HG02763 (cell line): ENCODE data around the gene LGR5.

Source experiments
- ATAC-seq: cut with Tn5 transposase; IDR thresholded peaks from one replicate; pipeline ENCODE4 v1.9.1; 2021; ENCODE audit warnings: mild to moderate bottlenecking, moderate library complexity; ENCODE audit not compliant: unreplicated experiment

The LGR5 gene, protein sequence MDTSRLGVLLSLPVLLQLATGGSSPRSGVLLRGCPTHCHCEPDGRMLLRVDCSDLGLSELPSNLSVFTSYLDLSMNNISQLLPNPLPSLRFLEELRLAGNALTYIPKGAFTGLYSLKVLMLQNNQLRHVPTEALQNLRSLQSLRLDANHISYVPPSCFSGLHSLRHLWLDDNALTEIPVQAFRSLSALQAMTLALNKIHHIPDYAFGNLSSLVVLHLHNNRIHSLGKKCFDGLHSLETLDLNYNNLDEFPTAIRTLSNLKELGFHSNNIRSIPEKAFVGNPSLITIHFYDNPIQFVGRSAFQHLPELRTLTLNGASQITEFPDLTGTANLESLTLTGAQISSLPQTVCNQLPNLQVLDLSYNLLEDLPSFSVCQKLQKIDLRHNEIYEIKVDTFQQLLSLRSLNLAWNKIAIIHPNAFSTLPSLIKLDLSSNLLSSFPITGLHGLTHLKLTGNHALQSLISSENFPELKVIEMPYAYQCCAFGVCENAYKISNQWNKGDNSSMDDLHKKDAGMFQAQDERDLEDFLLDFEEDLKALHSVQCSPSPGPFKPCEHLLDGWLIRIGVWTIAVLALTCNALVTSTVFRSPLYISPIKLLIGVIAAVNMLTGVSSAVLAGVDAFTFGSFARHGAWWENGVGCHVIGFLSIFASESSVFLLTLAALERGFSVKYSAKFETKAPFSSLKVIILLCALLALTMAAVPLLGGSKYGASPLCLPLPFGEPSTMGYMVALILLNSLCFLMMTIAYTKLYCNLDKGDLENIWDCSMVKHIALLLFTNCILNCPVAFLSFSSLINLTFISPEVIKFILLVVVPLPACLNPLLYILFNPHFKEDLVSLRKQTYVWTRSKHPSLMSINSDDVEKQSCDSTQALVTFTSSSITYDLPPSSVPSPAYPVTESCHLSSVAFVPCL

DNA sequence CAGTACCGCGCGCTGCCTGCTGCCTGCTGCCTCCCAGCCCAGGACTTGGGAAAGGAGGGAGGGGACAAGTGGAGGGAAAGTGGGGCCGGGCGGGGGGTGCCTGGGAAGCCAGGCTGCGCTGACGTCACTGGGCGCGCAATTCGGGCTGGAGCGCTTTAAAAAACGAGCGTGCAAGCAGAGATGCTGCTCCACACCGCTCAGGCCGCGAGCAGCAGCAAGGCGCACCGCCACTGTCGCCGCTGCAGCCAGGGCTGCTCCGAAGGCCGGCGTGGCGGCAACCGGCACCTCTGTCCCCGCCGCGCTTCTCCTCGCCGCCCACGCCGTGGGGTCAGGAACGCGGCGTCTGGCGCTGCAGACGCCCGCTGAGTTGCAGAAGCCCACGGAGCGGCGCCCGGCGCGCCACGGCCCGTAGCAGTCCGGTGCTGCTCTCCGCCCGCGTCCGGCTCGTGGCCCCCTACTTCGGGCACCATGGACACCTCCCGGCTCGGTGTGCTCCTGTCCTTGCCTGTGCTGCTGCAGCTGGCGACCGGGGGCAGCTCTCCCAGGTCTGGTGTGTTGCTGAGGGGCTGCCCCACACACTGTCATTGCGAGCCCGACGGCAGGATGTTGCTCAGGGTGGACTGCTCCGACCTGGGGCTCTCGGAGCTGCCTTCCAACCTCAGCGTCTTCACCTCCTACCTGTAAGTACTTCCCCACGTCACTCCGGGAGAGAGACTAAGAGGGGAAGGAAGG, at the start of gene LGR5:
Gene LGR5, plus strand, starts transcription at position 186 of the 732 bp plus-strand sequence. Its CDS starts 283 bp downstream, at position 469.
- no peak for ATAC-seq

DNA sequence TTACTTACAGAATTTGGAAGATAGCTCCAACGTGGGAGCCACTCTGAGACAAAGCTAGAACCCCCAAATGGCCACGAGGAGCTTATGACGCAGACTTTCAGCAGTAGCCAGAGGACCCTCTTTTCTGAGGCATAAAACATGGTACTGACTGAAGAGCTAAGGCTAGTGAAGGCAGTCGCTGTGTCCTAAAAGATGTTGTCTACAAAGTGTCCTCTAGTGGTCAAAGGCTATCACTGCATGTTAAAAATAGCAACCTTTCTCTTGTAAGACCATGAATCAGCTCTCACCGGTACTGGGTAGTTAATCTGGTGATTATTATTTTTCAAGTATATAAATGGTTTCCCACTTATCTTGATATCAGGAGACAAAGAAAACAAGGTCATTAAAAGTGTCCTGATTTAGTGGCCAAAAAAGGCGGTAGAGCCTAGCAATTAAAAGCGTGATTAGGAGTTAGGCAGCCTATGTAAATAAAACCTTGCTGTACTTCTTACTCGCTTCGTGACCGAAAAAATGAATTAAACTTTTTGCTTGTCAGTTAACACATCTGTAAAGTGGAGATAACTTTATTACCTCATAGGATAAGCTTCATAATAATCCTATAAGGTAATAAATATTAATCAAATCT, 47.0 kb upstream of the LGR5 start:
- ATAC-seq = peak; percentile 96

DNA sequence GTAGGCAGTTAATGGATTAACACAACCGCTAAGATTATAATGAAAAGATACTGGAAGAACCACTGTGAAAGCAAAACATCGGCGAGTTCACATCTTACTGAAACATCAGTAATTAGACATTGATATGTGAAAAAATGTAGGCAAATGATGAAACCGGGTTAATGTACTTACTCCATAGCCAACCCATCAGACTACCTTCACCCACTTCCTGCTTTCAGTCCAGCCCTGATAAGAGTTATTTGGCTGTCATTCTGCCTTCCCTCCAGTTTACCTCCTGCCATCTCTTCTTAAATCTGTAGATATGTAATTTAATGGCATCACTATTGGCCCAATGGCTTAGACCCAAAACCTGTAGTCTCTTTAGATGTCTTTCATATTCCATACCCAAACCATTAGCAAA, 46.0 kb upstream of the LGR5 start:
- ATAC-seq = no peak

DNA sequence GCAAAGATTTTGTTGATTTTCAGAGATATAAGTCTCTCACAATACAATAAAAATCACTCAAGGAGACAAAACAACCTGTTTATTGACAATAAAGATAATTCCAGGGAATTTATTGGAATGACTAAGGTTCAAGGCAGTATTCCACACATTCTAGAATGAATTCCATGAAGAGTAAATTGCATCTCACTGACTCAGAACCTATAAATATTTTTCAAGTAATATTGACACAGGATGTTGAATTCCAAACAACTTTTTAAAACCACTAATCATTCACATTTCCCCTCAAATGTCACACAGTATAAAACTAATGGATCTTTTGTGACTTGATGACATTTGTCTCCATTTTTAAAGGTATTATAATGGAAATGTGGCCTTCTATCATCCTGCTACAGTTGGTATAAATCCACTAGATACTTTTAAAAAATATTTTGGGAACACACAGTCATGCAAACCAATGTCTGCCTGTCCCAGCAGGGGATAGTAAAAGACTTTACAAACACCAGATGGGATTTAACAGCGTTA, 42.1 kb upstream of the LGR5 start:
- no peak for ATAC-seq

DNA sequence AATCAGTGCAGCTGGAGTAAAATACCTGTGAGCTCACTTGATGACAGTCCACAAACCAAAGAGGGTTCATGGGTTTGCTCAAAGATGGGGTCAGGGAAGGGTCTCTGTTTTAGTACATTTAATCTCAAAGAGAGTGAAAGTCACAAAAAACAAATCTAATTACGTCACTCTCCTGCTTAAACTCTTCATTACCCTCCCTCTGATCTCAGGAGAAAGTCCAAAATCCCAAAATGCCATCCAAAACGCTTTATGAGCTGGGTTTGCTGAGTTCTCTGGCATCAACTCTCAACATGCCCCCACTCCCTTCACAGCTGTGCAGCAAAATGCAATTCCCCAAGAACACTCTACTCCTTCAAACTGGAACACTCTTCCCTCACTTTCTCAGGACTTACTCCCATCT, 40.4 kb upstream of the LGR5 start:
- no peak for ATAC-seq

DNA sequence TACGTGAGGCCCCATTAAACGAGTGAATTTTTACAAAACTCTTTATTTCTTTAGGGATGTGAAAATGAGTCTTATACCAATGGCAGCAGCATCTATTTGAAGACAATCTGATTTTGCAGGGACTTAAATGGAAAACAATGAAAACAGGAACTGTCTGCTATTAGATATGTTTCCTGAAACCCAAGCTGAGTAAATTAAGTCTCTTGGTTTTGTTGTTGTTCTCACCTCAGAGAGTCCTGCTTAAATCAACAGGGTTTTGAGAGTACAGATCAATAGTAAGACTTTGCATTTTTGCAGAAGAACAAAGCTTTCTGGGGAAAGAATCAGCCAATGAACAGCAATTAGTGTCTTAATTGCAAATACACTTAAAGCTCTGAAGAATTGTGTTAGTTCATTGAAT, 39.1 kb upstream of the LGR5 start:
- no peak for ATAC-seq

DNA sequence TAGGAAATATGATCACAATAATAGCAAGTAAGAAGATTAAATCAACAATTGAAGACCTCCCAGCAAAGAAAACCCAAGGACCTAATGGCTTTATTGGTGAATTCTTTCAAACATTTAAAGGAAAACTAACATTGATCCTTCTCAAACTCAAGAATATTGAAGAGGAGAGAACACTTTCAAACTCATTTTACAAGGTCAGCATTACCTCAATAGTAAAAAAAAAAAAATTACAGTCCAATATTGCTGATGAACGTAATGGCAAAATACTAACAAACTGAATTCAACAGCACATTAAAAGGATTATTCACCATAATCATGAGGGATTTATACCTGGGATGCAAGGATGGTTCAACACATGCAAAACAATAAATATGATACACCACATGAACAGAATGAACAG, 33.7 kb upstream of the LGR5 start:
- no peak for ATAC-seq

DNA sequence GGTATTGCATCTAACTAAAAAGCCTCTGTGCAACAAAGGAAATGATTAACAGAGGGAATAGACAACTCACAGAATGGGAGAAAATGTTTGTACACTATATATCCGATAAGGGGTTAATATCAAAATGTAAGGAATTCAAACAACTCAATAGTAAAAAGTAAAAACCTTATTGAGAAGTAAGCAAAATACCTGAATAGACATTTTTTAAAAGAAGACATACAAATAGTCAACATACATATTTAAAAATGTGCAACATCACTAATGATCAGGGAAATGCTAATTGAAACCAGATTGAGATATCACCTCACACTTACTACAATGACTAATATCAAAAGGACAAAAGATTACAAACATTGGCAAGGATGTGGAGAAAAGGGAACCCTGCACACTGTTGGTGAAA, 31.9 kb upstream of the LGR5 start:
- no peak for ATAC-seq

DNA sequence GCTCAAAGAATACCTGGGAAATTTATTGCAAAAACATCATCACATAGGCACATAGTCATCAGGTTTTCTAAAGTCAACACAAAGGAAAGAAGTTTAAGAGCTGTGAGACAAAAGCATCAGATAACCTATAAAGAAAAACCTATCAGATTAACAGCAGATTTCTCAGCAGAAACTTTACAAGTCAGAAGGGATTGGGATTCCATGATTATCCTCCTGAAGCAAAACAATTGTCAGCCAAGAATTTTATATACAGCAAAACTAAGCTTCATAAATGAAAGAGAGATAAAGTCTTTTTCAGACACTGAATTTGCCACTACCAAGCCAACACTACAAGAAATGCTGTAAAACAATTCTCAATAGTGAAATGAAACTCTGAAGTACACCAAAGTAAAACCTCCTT, 28.8 kb upstream of the LGR5 start:
- no peak for ATAC-seq

DNA sequence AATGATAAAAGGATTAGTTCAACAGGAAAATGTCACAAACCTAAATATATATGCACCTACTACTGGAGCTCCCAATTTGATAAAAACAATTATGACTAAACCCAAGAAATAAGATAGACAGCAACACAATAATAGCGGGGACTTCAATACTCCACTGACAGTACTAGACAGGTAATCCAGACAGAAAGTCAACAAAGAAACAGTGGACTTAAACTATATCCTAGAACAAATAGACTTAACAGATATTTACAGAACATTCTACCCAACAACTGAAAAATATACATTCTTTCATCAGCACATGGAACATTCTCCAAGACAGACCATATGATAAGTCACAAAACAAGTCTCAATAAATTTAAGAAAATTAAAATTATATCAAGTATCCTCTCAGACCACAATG, 28.0 kb upstream of the LGR5 start:
- ATAC-seq = no peak

DNA sequence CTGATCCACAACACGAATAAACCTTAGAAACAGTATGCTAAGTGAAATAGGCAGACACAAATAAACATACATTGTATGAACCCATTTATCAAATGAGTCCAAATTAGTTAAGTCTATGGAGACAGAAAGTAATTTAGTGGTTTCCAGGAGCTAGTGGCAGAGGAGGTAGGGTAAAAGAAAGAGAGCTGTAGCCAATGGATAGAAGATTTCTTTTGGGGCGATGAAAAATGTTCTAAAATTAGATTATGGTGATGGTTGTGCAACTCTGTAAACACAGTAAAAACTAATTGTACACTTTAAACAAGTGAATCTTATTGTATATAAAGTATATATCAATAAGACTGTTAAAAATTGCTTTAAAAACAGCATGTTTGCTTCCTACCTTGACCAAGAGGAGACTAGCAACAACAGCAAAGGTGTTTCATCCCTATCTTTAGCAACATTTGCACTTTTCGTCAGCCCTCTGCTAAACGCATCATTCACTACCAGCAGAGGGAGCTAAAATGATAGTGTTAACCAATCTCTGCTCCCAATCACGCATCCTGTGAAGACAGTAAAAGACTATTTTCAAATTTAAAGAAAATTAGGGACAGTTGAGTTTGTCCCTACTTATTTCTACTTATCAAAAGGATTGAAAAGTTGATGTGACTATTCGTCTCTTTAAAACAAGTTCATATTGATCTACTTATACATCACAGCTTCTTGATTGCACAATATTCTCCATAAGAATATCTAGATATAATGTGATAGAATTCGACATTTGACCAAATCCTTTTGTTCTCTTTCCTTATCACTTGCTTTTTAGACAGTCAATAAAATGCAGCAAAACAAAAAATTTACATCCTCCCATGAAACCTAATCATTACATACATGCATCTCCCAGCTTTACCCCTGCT, 24.0 kb upstream of the LGR5 start:
- ATAC-seq = peak; percentile 75

DNA sequence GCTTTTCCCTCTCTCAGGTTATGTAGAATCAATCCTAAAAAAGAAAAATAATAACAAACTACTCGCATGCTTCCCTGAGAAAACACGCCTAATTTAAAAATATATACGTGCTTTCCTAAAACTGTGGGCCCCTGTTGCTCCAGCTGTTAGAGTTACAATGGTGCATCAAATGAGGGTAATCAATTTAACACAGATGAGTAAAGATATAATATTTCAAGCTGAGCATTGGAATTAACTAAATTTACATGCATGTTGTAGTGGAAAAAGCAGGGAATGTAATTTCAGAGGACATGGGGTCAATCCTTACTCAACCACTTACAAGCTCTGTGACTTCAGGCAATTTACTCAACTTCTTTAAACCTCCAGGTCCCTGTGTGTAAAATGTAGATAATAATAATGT, 22.4 kb upstream of the LGR5 start:
- ATAC-seq = no peak

DNA sequence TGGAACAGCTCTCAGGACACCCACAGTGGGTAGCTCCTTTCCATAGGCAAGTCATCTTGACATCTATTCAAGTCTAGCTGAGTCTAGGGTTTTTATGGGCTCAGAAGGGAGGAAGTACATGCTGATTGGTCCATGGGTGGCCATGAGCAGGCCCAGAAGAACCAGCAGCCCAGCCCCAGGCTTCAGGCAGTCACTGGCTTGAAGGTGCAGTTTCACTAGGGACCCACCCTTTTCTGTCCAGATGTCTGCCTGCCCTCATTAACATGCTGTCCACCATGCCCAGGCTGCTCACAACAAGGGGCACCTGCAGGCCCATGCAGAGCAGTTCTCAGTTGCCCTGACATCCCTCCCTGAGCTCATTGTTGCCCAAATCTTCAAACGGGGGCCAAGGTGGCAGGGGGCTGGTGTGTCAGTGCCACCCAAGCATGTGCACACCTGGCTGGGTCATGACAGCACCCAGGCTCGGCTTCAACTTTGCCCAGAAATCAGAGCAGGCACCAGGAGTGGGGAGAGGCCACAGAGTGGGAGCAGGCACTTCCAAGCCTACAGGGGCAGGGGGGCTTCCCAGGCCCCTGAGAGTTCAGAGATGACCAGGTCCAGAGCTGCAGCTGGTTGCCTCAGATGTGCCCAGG, 18.7 kb upstream of the LGR5 start:
- no peak for ATAC-seq

DNA sequence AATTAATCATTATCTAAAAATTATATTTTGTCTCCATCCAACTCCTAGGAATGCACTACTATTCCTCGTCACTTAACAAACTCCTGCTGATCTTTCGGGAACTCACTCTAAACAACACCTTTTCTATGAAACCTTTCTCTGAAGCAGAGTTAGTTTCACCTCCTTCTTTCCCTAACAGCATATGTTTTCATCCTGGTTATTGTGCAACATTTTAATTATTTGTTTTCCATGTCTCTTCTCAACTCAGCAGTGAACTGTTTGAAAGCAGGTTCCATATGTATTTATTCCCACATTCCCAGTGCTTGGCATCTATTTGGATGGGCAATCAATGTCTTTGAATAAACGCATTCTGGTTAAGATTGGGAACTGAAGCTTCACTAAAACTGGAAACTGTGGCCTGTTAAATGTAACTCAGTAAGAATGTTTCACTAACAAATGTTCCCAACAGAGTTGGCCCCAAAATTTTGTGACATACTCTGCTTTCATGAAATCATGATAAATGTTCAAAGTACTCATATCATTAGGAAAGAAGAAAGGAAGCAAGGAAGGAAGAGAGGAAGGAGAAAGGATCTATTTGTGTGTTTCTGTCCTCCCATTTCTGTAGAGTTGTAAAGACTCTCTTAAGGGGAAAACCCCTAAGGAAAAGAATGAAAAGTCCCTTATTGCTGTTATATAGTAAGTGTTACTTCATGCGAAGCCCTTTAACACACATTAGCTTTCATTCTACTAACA, 13.9 kb upstream of the LGR5 start:
- ATAC-seq = no peak

DNA sequence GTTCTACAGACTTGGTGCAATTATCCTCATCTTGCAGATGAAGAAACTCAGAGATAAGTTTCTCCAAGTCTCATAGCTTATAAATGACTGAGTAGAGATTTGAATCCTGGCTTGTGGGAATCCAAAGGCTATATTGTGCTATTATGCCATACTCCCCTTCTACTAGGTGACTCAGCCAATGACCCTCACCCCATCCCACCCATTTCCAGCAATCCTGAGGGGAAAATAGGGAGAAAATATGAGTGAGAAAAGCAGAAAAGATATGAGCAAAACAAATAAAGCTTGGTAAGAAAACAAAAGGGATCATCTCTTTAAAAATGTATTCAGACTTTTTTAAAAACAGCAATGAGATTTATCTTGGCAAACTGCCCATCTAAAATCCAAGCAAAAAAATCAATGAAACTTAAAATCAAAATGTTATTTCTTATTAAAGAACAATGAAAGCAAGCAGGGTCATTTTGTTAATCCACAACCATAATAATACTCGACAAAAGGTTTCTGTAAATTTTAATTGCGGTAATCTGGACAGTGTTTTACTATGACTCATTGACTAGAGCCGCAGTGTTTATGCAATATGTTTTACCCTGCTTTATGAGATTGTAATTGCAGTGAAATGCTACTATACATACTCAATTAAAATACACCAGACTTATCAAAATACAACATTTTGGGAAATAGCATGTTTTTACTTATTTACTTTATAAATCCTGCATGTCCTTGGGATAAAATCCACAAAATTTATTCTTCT, 13.1 kb upstream of the LGR5 start:
- no peak for ATAC-seq

DNA sequence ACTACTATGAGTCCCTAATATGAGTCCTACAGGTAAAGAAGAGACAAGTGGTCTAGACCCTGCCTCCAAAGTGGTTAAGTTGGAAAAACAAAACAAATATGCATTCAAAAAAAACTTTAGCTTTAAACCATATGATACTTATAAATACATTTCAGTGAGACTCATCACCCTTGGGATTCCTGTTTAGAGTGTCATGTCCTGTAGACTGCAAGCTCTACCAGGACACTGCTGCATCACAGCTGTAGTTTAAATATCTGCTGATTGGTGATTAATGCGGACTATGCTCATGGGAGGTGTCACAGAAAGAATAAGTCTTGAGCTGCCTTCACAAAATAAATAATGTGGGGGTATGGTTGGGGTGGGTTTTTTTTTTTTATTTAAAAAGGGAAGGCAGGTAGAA, 8.8 kb upstream of the LGR5 start:
- ATAC-seq = no peak

DNA sequence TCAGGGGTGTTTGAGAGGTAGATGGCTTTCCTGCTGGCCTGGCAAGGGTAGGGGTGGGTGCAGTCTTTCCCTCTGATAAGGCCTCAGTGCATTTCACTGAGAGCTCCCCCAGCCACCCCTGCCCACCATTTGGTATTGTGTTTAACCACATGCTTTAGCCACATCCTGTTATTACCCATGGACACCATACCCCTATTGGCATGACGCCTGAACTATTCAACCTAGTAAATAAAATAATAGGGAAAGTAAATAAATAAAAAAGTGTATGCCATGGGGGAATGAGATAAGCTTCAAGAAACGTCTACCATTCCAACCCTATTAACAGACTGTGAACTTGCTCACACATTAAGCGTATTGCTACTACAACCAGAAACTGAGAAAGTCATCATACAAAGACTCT, 7.6 kb upstream of the LGR5 start:
- ATAC-seq = no peak

DNA sequence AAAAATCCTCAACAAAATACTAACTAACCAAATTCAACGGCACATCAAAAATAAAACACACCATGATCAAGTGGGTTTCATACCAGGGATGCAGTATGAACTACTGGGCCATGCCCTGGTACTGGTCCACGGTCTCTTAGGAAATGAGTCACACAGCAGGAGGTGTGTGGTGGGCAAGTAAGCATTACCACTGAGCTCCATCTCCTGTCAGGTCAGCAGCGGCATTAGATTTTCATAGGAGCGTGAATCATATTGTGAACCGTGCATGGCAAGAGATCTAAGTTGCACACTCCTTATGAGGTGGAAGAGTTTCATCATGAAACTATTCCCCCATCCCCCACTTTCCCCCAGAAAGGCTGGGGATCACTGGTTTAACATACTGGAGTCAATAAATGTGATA, 6.7 kb upstream of the LGR5 start:
- ATAC-seq = no peak
